Keratinocyte (primary cell): Measurements from ENCODE around the gene TRDN.

ENCODE experiments used
- CTCF ChIP-seq, 3 experiments: IDR thresholded peaks in 1 of 3; conservative IDR thresholded peaks in 1 of 3; optimal IDR thresholded peaks in 1 of 3; 2 replicates in 2 of 3; 3 replicates in 1 of 3; pipeline versions ENCODE3 to v1.5.1; 2011; ENCODE audit warnings: low read length in 3 of 3, mild to moderate bottlenecking in 3 of 3, moderate library complexity in 2 of 3, control low read depth in 1 of 3, inconsistent platforms in 1 of 3; ENCODE audit not compliant: insufficient read depth in 2 of 3; ENCODE audit errors: extremely low read depth in 1 of 3
- EZH2 ChIP-seq: IDR thresholded peaks from one replicate; pipeline ENCODE4 v1.6.1; 2012; ENCODE audit warnings: inconsistent platforms, mild to moderate bottlenecking, low read length, moderate library complexity

DNA sequence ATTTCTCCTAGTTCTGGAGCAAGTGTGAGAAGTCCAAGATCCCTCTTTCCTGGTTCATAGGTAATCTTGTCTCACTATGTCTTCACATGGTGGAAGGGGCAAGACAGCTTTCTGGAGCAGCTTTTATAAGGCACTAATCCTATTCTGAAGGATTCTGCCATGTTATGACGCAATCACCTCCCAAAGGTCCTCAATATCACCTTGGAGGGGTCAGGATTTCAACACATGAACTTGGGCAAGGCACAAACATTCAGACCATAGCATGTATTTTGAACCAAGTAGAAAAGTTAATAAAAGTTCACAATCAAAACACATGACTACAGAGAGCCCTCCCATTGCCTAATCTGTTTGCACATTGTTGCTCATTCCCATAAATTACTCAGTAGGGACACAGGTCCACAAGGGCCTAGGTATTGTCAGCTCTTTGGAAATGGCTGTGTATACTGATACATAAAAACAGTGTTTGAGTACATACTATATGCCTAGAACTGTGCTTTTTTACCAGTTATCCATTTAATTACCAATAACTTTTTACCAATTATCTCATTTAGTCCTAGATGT, 11.3 kb upstream of the TRDN start:
- TF ChIP-seq EZH2 (no peak), CTCF (optimal IDR thresholded peaks at IDR 0.05 in 1 of 3, IDR thresholded peaks at IDR 0.05 in 1 of 3, conservative IDR thresholded peaks at IDR 0.05 in 1 of 3; ENCODE audit: extremely low read depth in 1 of 3, insufficient read depth in 2 of 3, low read length in 3 of 3) (no peak)
